ENCODE measurements around the gene TLR8.
"Not testable (repeated sequence)": the region's sequence is repeated elsewhere in the genome, so short reads cannot be mapped to it uniquely, and the experiment has no call there.

The TLR8 gene

GRCh38 chrX:12946838-12947544 is 40.6 kb downstream of the TLR8 start:
- peak; percentile 59 to 68 for DNase-seq (ENCODE audit: low read depth in 2 of 2)

GRCh38 chrX:12947545-12948235 is 41.3 kb downstream of the TLR8 start:
- no peak for DNase-seq (ENCODE audit: low read depth in 2 of 2)

- DNase-seq (ENCODE audit: low read depth in 2 of 2): no peak
Observed at GRCh38 chrX:12948495-12948894, 42.1 kb downstream of the TLR8 start.

GRCh38 chrX:12949205-12949926 is 42.9 kb downstream of the TLR8 start:
- DNase-seq (ENCODE audit: low read depth in 2 of 2): no peak

GRCh38 chrX:12949927-12950656 is 43.7 kb downstream of the TLR8 start:
- DNase-seq (ENCODE audit: low read depth in 2 of 2): peak; percentile 70 to 78

GRCh38 chrX:12950851-12951594 is 44.6 kb downstream of the TLR8 start:
- no peak for DNase-seq (ENCODE audit: low read depth in 2 of 2)

GRCh38 chrX:12951595-12951975 is 45.2 kb downstream of the TLR8 start:
- DNase-seq (ENCODE audit: low read depth in 2 of 2): no peak

GRCh38 chrX:12953420-12953819 is 47.0 kb downstream of the TLR8 start:
- no peak for DNase-seq (ENCODE audit: low read depth in 2 of 2)

- no peak for DNase-seq (ENCODE audit: low read depth in 2 of 2)
Observed at GRCh38 chrX:12954376-12954775, 48.0 kb downstream of the TLR8 start.

GRCh38 chrX:12954981-12955380 is 48.6 kb downstream of the TLR8 start:
- DNase-seq (ENCODE audit: low read depth in 2 of 2): no peak

- peak in 1 of 2 donors; percentile 58 for DNase-seq (ENCODE audit: low read depth in 2 of 2)
Observed at GRCh38 chrX:12955882-12956703, 49.7 kb downstream of the TLR8 start.

GRCh38 chrX:12956704-12957534 is 50.5 kb downstream of the TLR8 start:
- no peak for DNase-seq (ENCODE audit: low read depth in 2 of 2)

- DNase-seq (ENCODE audit: low read depth in 2 of 2): no peak
Observed at GRCh38 chrX:12958059-12958458, 51.6 kb downstream of the TLR8 start.

- DNase-seq (ENCODE audit: low read depth in 2 of 2): no peak
Observed at GRCh38 chrX:12958461-12958860, 52.0 kb downstream of the TLR8 start.

- DNase-seq (ENCODE audit: low read depth in 2 of 2): no peak
Observed at GRCh38 chrX:12961196-12961718, 54.8 kb downstream of the TLR8 start.

- DNase-seq (ENCODE audit: low read depth in 2 of 2): no peak
Observed at GRCh38 chrX:12962041-12962504, 55.7 kb downstream of the TLR8 start.

GRCh38 chrX:12963210-12963850 is 56.9 kb downstream of the TLR8 start:
- not testable (repeated sequence) for DNase-seq (ENCODE audit: low read depth in 2 of 2)

GRCh38 chrX:12965131-12965940 is 58.9 kb downstream of the TLR8 start:
- DNase-seq (ENCODE audit: low read depth in 2 of 2): no peak
